Fibroblast of villous mesenchyme (primary cell): Measurements from ENCODE around the gene NPEPL1. TPM values are rescaled to one million over a fixed set of nuclear protein-coding genes. Genes with fewer than 3 reads are reported as not detected.

Experiments
- DNase-seq: peaks from one replicate; pipeline ENCODE4 v3.0.0-alpha.2; 2010; ENCODE audit warnings: low read depth
- H3K4me3 ChIP-seq: 2 replicates; pipeline ENCODE4 v1.5.1; 2011; ENCODE audit warnings: low read depth, mild to moderate bottlenecking, low read length
- CTCF ChIP-seq: IDR thresholded peaks from 2 replicates; pipeline ENCODE4 v1.5.1; 2012; ENCODE audit warnings: low read depth, mild to moderate bottlenecking, low read length; ENCODE audit not compliant: insufficient read depth
- total RNA-seq: library from RNA; depleted of rRNA; stranded (reverse); fragments of >200 nt; gene quantifications from 2 replicates; pipeline ENCODE4 v1.2.3, GENCODE V29; 2012

Gene NPEPL1
- total RNA-seq, 1 donor, result 23.7 TPM

- no peak for TF ChIP-seq CTCF
- DNase-seq, result no peak
- H3K4me3 ChIP-seq, result no peak overlapping the region
Measured at GRCh38 chr20:58731192-58731591, 38.6 kb downstream of the NPEPL1 start.

GRCh38 chr20:58737198-58737597 lies 44.6 kb downstream of the NPEPL1 start:
- no peak overlapping the region for H3K4me3 ChIP-seq
- TF ChIP-seq CTCF, result no peak
- DNase-seq, result no peak

GRCh38 chr20:58740356-58741308 lies 48.0 kb downstream of the NPEPL1 start:
- DNase-seq, result no peak
- TF ChIP-seq CTCF, result no peak
- no peak overlapping the region for H3K4me3 ChIP-seq

DNA sequence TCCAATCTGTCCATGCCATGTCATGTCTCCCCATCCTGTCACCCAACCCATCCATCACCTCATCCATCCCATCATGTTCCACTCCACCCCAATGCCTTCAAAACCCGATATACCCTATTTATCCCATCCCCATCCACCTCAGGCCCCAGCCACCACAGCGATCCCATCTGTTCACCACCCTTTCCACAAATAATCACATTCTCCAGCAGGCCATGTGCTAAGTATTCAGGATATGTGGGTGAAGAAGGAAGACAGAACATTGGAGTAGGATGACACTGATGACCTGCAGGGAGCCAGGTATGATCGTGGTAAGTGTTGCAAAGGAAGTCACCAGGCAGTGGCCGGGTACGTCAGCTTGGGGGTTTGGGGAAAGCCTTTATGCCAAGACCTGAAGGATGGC lies 48.8 kb downstream of the NPEPL1 start:
- no peak for DNase-seq
- H3K4me3 ChIP-seq, result no peak overlapping the region
- TF ChIP-seq CTCF, result no peak

DNA sequence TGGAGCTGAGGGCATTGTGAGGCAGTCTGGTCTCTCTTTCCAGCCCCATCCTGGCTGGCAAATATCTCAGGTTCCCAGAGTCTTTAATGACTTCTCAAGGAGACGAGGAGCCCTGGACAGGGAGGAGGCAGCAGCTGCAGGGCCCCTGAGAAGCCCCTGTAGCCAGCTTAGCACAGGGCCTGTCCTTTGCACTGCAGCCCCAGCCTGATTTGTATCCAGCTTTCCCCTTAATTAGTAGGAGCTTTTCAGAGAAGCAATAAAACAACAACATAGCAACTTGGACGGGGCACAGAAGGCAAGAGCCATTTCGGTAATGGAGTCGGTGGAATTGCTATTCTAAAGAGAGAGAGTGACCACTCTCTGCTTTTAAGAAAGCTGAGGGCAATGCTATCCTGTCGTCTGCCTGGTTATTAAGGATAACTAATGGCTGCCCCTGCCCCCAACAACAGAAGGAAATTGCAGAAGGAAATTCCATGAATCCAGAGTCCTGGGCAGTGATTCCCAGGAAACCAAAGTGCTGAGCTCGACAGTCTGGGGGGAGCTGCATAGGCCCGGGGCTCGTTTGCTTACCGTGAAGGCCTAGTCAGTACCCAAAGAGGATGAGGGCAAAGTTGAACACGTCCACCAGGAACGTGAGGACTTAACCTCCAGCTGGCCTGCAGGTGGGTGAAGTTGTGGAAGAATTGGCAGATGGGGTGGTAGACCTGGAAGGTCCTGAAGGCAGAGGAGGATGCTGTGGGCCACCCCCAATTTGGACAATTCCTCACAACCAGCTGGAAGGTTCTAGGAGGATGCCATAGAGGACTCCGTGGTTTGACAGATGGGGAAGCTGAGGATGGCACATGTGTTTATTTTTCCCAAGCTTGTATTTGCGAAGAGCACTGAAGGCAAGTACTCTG lies 50.3 kb downstream of the NPEPL1 start:
- DNase-seq, result no peak
- no peak for TF ChIP-seq CTCF
- H3K4me3 ChIP-seq, result no peak overlapping the region

DNA sequence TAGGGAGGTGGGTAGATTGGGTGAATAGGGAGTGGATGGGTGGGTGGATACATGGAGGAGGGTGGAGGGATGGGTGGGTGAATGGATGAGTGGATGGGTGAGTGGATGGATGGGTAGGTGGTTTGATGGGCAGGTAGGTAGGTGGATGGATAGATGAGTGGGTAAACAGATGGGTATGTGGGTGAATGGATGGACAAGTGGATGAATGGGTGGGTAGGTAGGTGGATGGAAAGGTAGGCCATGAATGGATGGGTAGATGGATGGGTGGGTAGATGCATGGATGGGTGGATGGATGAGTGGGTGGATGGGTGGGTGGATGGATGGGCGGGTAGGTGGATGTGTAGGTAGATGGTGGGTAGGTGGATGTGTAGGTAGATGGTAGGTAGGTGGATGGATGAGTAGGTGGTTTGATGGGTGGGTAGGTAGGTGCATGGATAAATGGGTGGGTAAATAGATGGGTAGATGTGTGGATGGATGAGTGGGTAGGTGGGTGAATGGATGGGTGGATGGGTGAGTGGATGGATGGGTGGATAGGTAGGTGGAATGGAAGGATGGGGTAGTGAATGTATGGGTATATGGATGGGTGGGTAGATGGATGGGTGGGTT lies 51.4 kb downstream of the NPEPL1 start:
- H3K4me3 ChIP-seq, result no peak overlapping the region
- no peak for DNase-seq
- TF ChIP-seq CTCF, result no peak
